HepG2 (cell line): ENCODE results near the gene CPVL. TPM values are rescaled to one million over a fixed set of nuclear protein-coding genes. Genes with fewer than 3 reads are reported as not detected.

Source experiments
- ARNT2 ChIP-seq: sonication (generic); formaldehyde crosslinking; IDR thresholded peaks from 2 replicates; pipeline ENCODE4 v1.8.0; 2022; ENCODE audit warnings: mild to moderate bottlenecking, low read depth, missing genetic modification reagents, moderate library complexity
- ARNTL ChIP-seq: sonication (generic); formaldehyde crosslinking; IDR thresholded peaks from 2 replicates; pipeline ENCODE4 v1.4.0; 2020; ENCODE audit warnings: mild to moderate bottlenecking, missing genetic modification reagents
- CCDC6 ChIP-seq: sonication (generic); formaldehyde crosslinking; IDR thresholded peaks from 2 replicates; pipeline ENCODE4 v1.8.1; 2022; ENCODE audit warnings: mild to moderate bottlenecking, missing genetic modification reagents, moderate library complexity
- CEBPG ChIP-seq: IDR thresholded peaks from 2 replicates; pipeline ENCODE4 v1.6.1; 2016
- HES4 ChIP-seq: sonication (generic); formaldehyde crosslinking; IDR thresholded peaks from 2 replicates; pipeline ENCODE4 v1.9.0; 2021; ENCODE audit warnings: mild to moderate bottlenecking, missing genetic modification reagents, borderline replicate concordance
- IRF2 ChIP-seq: IDR thresholded peaks from 2 replicates; pipeline ENCODE4 v1.6.1; 2018; ENCODE audit warnings: missing genetic modification reagents, missing compliant biosample characterization
- MTF1 ChIP-seq: sonication (generic); formaldehyde crosslinking; IDR thresholded peaks from 2 replicates; pipeline ENCODE4 v1.5.0; 2020; ENCODE audit warnings: missing genetic modification reagents
- NFE2L2 ChIP-seq: fragments of 150-350 bp; IDR thresholded peaks from 2 replicates; pipeline ENCODE4 v1.6.1; 2014; ENCODE audit warnings: low read length
- RNF2 ChIP-seq: fragments of 450-650 bp; conservative IDR thresholded peaks from 2 replicates; pipeline ENCODE4 v1.6.1; 2016; ENCODE audit warnings: low read depth
- TAF15 ChIP-seq: fragments of 200-400 bp; formaldehyde crosslinking; IDR thresholded peaks from one replicate; pipeline ENCODE4 v1.6.1; 2018; ENCODE audit warnings: mild to moderate bottlenecking, low read depth, low read length; ENCODE audit not compliant: poor library complexity, severe bottlenecking
- YEATS4 ChIP-seq: sonication (generic); formaldehyde crosslinking; IDR thresholded peaks from 2 replicates; pipeline ENCODE4 v1.4.0; 2020; ENCODE audit warnings: missing genetic modification reagents, borderline replicate concordance
- ZBTB33 ChIP-seq: sonication (generic); formaldehyde crosslinking; IDR thresholded peaks from 2 replicates; pipeline ENCODE4 v1.4.0; 2020; ENCODE audit warnings: missing genetic modification reagents
- ZFP36L1 ChIP-seq: sonication (generic); formaldehyde crosslinking; IDR thresholded peaks from 2 replicates; pipeline ENCODE4 v1.8.0; 2022; ENCODE audit warnings: mild to moderate bottlenecking, missing genetic modification reagents, moderate library complexity
- ZNF124 ChIP-seq: sonication (generic); formaldehyde crosslinking; IDR thresholded peaks from 2 replicates; pipeline ENCODE4 v1.4.0; 2020; ENCODE audit warnings: missing genetic modification reagents
- ZNF598 ChIP-seq: sonication (generic); formaldehyde crosslinking; IDR thresholded peaks from 2 replicates; pipeline ENCODE4 v1.5.1; 2020; ENCODE audit warnings: mild to moderate bottlenecking, missing genetic modification reagents, borderline replicate concordance
- ZNF777 ChIP-seq: sonication (generic); formaldehyde crosslinking; IDR thresholded peaks from 2 replicates; pipeline ENCODE4 v1.4.0; 2020; ENCODE audit warnings: missing genetic modification reagents
- ZSCAN9 ChIP-seq: IDR thresholded peaks from 2 replicates; pipeline ENCODE4 v1.6.1; 2016; ENCODE audit warnings: borderline replicate concordance
- polyA plus RNA-seq, 8 experiments: library from polyadenylated mRNA; depleted of rRNA in 3 of 8; stranded (reverse) in 7 of 8; unstranded in 1 of 8; fragments of >200 nt; fragmentation: Illumina TruSeq in 4 of 8; extraction: Trizol in 4 of 8; gene quantifications; 2 replicates each; pipeline versions ENCODE4 v1.2.1 to v1.2.3, GENCODE V29; 2011 to 2016; ENCODE audit warnings: low read depth in 4 of 8, missing spikeins in 1 of 8, mixed read lengths in 1 of 8; ENCODE audit not compliant: insufficient read depth in 1 of 8
- total RNA-seq, 5 experiments: library from RNA; depleted of rRNA; stranded (reverse); fragments of >200 nt; fragmentation: Illumina TruSeq; extraction: Trizol; gene quantifications; 2 replicates each; pipeline ENCODE4 v1.2.3, GENCODE V29; 2016; ENCODE audit warnings: low read depth in 1 of 5
- TF ChIP-seq, protein P1 (sequence below): sonication (generic); formaldehyde crosslinking; IDR thresholded peaks from 2 replicates; pipeline ENCODE4 v1.4.0; 2020; ENCODE audit warnings: missing genetic modification reagents
- TF ChIP-seq, protein P2 (sequence below): IDR thresholded peaks from 2 replicates; pipeline ENCODE4 v1.6.1; 2016; ENCODE audit warnings: low read depth, control low read depth
- TF ChIP-seq, protein P3 (sequence below): sonication (generic); formaldehyde crosslinking; IDR thresholded peaks from 2 replicates; pipeline ENCODE4 v1.4.0; 2020; ENCODE audit warnings: missing genetic modification reagents
- TF ChIP-seq, protein P4 (sequence below), 2 experiments: fragments of 450-650 bp in 1 of 2; sonication (generic) in 1 of 2; formaldehyde crosslinking; IDR thresholded peaks; 2 replicates each; pipeline versions ENCODE4 v1.5.0 to v1.8.0; 2020 to 2022; ENCODE audit warnings: mild to moderate bottlenecking in 1 of 2, missing genetic modification reagents in 1 of 2

Gene CPVL
- total and polyA plus RNA-seq, 2 of the 13 experiments (the other 11 are each of a cell fraction or from before 2014, with no cell fraction given), result 59.2 to 294 TPM

DNA sequence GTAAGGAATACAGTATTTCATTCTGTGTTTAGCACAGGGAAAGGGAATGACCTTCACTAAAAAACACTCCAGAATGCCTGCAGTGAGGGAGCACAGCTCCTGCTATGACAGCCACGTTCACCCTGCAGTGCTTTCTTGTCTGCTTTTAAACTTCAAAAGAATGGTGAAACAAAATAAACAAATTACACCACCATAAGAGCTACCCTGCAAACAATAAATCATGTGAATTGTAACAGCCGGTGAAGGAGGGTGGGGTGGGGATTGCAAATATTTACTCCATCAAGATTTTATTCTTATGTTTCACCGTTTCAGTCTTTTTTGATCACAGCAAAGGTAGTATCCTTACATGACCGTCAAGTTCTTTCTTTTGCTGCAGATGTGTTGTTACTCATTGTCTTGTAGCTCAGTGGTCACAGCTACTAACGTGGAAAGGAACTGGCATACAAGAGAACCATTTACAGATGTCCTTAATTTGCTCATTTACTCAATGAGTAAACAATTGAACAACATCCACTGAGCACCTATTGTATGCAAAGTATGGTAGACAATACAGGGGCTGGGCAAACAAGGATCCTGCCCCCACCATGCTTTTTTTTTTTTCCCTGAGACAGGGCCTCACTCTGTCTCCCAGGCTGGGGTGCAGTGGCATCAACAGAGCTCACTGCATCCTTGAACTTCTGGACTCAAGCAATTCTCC, 44.2 kb upstream of the CPVL start (continued):
- TF ChIP-seq, protein P1, sequence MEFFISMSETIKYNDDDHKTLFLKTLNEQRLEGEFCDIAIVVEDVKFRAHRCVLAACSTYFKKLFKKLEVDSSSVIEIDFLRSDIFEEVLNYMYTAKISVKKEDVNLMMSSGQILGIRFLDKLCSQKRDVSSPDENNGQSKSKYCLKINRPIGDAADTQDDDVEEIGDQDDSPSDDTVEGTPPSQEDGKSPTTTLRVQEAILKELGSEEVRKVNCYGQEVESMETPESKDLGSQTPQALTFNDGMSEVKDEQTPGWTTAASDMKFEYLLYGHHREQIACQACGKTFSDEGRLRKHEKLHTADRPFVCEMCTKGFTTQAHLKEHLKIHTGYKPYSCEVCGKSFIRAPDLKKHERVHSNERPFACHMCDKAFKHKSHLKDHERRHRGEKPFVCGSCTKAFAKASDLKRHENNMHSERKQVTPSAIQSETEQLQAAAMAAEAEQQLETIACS (CRISPR knock-in tag), result no peak
- TF ChIP-seq ZNF777 (no peak), MTF1 (CRISPR knock-in tag) (no peak), ZNF124 (no peak), CCDC6 (CRISPR knock-in tag) (0 out of 2 replicates have a peak, but pooled peaks have one; percentile 34), ZBTB33 (CRISPR knock-in tag) (no peak; the same call in none of the 2 replicates), RNF2 (no peak), HES4 (CRISPR knock-in tag) (no peak), CEBPG (CRISPR knock-in tag) (peak; percentile 86), IRF2 (CRISPR knock-in tag) (peak; percentile 51; the same call in 1 of the 2 replicates), ZSCAN9 (CRISPR knock-in tag) (no peak; the same call in 1 of the 2 replicates), ARNT2 (CRISPR knock-in tag) (no peak; the same call in 1 of the 2 replicates), YEATS4 (CRISPR knock-in tag) (no peak; the same call in 1 of the 2 replicates), ZNF598 (no peak), NFE2L2 (no peak), TAF15 (no peak), ZFP36L1 (no peak; the same call in 1 of the 2 replicates), ARNTL (CRISPR knock-in tag) (peak; percentile 65)
- TF ChIP-seq, protein P2, sequence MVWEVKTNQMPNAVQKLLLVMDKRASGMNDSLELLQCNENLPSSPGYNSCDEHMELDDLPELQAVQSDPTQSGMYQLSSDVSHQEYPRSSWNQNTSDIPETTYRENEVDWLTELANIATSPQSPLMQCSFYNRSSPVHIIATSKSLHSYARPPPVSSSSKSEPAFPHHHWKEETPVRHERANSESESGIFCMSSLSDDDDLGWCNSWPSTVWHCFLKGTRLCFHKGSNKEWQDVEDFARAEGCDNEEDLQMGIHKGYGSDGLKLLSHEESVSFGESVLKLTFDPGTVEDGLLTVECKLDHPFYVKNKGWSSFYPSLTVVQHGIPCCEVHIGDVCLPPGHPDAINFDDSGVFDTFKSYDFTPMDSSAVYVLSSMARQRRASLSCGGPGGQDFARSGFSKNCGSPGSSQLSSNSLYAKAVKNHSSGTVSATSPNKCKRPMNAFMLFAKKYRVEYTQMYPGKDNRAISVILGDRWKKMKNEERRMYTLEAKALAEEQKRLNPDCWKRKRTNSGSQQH (CRISPR knock-in tag), result no peak
- TF ChIP-seq, protein P3, sequence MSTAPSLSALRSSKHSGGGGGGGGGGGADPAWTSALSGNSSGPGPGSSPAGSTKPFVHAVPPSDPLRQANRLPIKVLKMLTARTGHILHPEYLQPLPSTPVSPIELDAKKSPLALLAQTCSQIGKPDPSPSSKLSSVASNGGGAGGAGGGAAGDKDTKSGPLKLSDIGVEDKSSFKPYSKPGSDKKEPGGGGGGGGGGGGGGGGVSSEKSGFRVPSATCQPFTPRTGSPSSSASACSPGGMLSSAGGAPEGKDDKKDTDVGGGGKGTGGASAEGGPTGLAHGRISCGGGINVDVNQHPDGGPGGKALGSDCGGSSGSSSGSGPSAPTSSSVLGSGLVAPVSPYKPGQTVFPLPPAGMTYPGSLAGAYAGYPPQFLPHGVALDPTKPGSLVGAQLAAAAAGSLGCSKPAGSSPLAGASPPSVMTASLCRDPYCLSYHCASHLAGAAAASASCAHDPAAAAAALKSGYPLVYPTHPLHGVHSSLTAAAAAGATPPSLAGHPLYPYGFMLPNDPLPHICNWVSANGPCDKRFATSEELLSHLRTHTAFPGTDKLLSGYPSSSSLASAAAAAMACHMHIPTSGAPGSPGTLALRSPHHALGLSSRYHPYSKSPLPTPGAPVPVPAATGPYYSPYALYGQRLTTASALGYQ (CRISPR knock-in tag), result peak; percentile 95
- TF ChIP-seq, protein P4, sequence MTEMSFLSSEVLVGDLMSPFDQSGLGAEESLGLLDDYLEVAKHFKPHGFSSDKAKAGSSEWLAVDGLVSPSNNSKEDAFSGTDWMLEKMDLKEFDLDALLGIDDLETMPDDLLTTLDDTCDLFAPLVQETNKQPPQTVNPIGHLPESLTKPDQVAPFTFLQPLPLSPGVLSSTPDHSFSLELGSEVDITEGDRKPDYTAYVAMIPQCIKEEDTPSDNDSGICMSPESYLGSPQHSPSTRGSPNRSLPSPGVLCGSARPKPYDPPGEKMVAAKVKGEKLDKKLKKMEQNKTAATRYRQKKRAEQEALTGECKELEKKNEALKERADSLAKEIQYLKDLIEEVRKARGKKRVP (CRISPR knock-in tag; IDR thresholded peaks at IDR 0.05), result peak in 1 of 2 experiments; percentile 96; a peak in 2 of 4 replicates
